ENCODE results near the gene PIK3R1.

DNA sequence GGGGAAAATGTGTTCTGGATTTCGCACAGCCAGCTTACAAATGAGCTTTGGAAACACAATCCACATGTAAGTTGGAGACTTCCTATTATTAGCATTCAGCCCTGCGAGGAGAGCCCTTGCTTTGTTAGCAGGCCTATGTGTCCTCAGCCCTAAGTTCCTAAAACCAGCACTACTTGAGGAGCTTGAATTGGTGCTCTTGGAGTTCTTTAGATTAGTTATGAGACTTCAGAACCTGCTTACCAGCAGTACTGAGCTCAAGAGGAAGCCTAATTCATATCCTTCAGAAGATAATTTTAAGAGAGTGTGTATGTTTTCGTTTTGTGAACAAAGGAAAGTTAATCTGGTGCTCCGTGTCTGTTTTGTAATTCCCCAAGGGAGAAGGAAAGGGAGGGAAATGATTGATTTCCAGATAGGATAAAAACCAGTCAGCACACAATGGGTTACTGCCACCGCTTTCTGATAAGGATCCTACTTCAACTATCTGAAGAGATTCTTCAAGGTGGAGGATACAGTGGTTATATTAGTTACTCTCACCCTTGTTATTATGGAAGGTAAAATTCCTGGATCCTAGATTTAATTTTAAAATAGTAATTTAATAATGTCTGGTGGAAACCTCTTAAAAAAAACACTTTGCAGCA, 35.2 kb downstream of the PIK3R1 start:
- no peak for TF ChIP-seq POLR2A (IDR thresholded peaks at IDR 0.05; ENCODE audit: low read depth, low read length)
- TF ChIP-seq POLR2AphosphoS5 (IDR thresholded peaks at IDR 0.05; ENCODE audit: low read depth, low read length), result no peak
- no peak for TF ChIP-seq TAF1 (IDR thresholded peaks at IDR 0.05; ENCODE audit: borderline replicate concordance, low read depth, low read length)

Data from GM12892 (cell line).